Right lobe of liver (tissue), 6 donors: Measurements from ENCODE around the gene STX1A. TPM values are rescaled to one million over a fixed set of nuclear protein-coding genes. Genes with fewer than 3 reads are reported as not detected.

Source experiments
- ATAC-seq, 4 donors: fragments of 200-7000 bp; cut with Tn5 transposase; one replicate each; pipeline ENCODE4 v1.9.1; 2020; ENCODE audit warnings: mild to moderate bottlenecking in 4 of 4, moderate library complexity in 4 of 4
- DNase-seq, 3 donors: peaks; one replicate each; pipeline ENCODE4 v3.0.0-alpha.2; 2020
- H3K27ac ChIP-seq, 3 donors: fragments of 200-600 bp; one replicate each; pipeline ENCODE4 v1.8.0; 2022
- H3K27me3 ChIP-seq, 2 donors: fragments of 200-600 bp; one replicate each; pipeline ENCODE4 v1.8.0; 2022
- H3K36me3 ChIP-seq, 4 donors: fragments of 200-600 bp; sonication (generic) in 1 of 4; one replicate each; pipeline versions ENCODE4 v1.5.1 to v1.8.0; 2017 to 2022; ENCODE audit warnings: control low read depth in 1 of 4
- H3K4me1 ChIP-seq, 4 donors: fragments of 200-600 bp; sonication (generic) in 1 of 4; one replicate each; pipeline versions ENCODE4 v1.5.1 to v1.8.0; 2017 to 2022; ENCODE audit warnings: control low read depth in 1 of 4
- H3K4me3 ChIP-seq, 3 donors: fragments of 200-600 bp; one replicate each; pipeline ENCODE4 v1.8.0; 2022
- H3K9me3 ChIP-seq, 4 donors: fragments of 200-600 bp; sonication (generic) in 1 of 4; one replicate each; pipeline versions ENCODE4 v1.5.1 to v1.8.0; 2017 to 2022; ENCODE audit warnings: control low read depth in 1 of 4
- CTCF ChIP-seq, 4 donors: fragments of 200-600 bp in 3 of 4; fragments of 450-650 bp in 1 of 4; IDR thresholded peaks; one replicate each; pipeline versions ENCODE4 v1.5.1 to v1.8.0; 2016 to 2022; ENCODE audit warnings: antibody characterized with exemption in 4 of 4, mild to moderate bottlenecking in 2 of 4
- POLR2A ChIP-seq: fragments of 450-650 bp; IDR thresholded peaks from one replicate; pipeline ENCODE4 v1.6.1; 2017; ENCODE audit warnings: antibody characterized with exemption, mild to moderate bottlenecking
- WGBS: methylation state at CpG from one replicate; pipeline ENCODE4 v1.1.6; 2018; ENCODE audit warnings: low coverage, low lambda C conversion rate; ENCODE audit not compliant: insufficient coverage; ENCODE audit errors: missing lambda C conversion rate; 5-methylcytosine and 5-hydroxymethylcytosine counted together
- intact Hi-C, 2 donors: fragments of 100-400 bp; cut with DNase I; formaldehyde crosslinking; loops; one replicate each; pipeline versions ENCODE4 v1.11.2 to v1.14.1; 2022
- total RNA-seq, 6 experiments: library from RNA; depleted of rRNA in 2 of 6; stranded (reverse); fragments of >200 nt in 2 of 6; fragmentation: NEBNext Ultra II Directional in 3 of 6; extraction: Animal tissue kit (Norgen Biotek cat#: 25700) in 3 of 6; gene quantifications; one replicate each; pipeline versions ENCODE4 v1.1.0 to v1.2.4, GENCODE V29; 2016 to 2023
- donor health status: DM: no; HTN: yes; CAD: no.
- donor health status: DM: no; HTN: no; CAD: no.
- donor health status: DM: no; HTN: no; CAD: no.
- donor health status: DM: no; HTN: yes; CAD: no.
- donor health status: DM: no; HTN: yes; CAD: no.

STX1A gene
- total RNA-seq, 6 experiments from 2014 or later: 1.4 to 2.8 (median 1.9) TPM

GRCh38 chr7:73671857-73672445 lies 47.5 kb downstream of the STX1A start:
- Histone ChIP-seq H3K4me3 (no peak overlapping the region), H3K36me3 (no peaks in the 10 kb centered on the region), H3K9me3 (no peaks in the 10 kb centered on the region), H3K27me3 (no peaks in the 10 kb centered on the region), H3K4me1 (no peaks in the 10 kb centered on the region), H3K27ac (no peak overlapping the region)
- WGBS: 89% methylated on average over 9 of the region's 15 CpGs
- TF ChIP-seq POLR2A (no peak), CTCF (IDR thresholded peaks at IDR 0.05) (no peak)
- DNase-seq (no peak), ATAC-seq (no peak)
- intact Hi-C loops: loop anchor here in 1 of 2 donors (10.0 kb wide), 2 partner anchors 53 to 67 kb away; no protein-coding TSS in a partner anchor

GRCh38 chr7:73671322-73671661 lies 48.2 kb downstream of the STX1A start:
- Histone ChIP-seq H3K36me3 (no peaks in the 10 kb centered on the region), H3K27me3 (no peaks in the 10 kb centered on the region), H3K4me1 (peaks cover 0 to 4% (median 0%) of the 10 kb centered on the region in 4 donors), H3K4me3 (no peak overlapping the region), H3K27ac (no peak overlapping the region), H3K9me3 (no peaks in the 10 kb centered on the region)
- no CpG with 5 or more reads among the region's 12 CpGs for WGBS
- no peak for DNase-seq
- TF ChIP-seq CTCF (IDR thresholded peaks at IDR 0.05) (no peak), POLR2A (no peak)
- intact Hi-C loops: loop anchor here in 1 of 2 donors (10.0 kb wide), 2 partner anchors 54 to 66 kb away; no protein-coding TSS in a partner anchor
- no peak for ATAC-seq

- H3K27ac ChIP-seq: no peak overlapping the region
- H3K4me3 ChIP-seq: no peak overlapping the region
- H3K4me1 ChIP-seq: peaks cover 0 to 10% (median under 1%) of the 10 kb centered on the region in 4 donors
- H3K9me3 ChIP-seq: no peaks in the 10 kb centered on the region
- TF ChIP-seq CTCF (IDR thresholded peaks at IDR 0.05) (no peak), POLR2A (no peak)
- H3K36me3 ChIP-seq: no peaks in the 10 kb centered on the region
- DNase-seq (no peak), ATAC-seq (no peak)
- intact Hi-C loops: loop anchor here in 1 of 2 donors (10.0 kb wide), 2 partner anchors 55 to 65 kb away; no protein-coding TSS in a partner anchor
- H3K27me3 ChIP-seq: no peaks in the 10 kb centered on the region
- WGBS: 72% methylated on average over 4 of the region's 12 CpGs
These were observed 49.5 kb downstream of the STX1A start for GRCh38 chr7:73669858-73670385.

- peaks cover 0 to 10% (median under 1%) of the 10 kb centered on the region in 4 donors for H3K4me1 ChIP-seq
- intact Hi-C loops: no loop called here
- TF ChIP-seq CTCF (IDR thresholded peaks at IDR 0.05) (no peak), POLR2A (no peak)
- WGBS: 68% methylated on average over 2 of the region's 19 CpGs
- DNase-seq (no peak), ATAC-seq (no peak)
- no peaks in the 10 kb centered on the region for H3K9me3 ChIP-seq
- H3K4me3 ChIP-seq: no peak overlapping the region
- H3K27me3 ChIP-seq: no peaks in the 10 kb centered on the region
- no peak overlapping the region for H3K27ac ChIP-seq
- no peaks in the 10 kb centered on the region for H3K36me3 ChIP-seq
These were observed 50.2 kb downstream of the STX1A start for GRCh38 chr7:73669288-73669701.
